A549 (cell line): ENCODE results near the gene CACNA1E.

Source experiments
- CEBPB ChIP-seq, 2 experiments: fragments of >200 bp in 1 of 2; sonication (Bioruptor Twin) in 1 of 2; formaldehyde crosslinking in 1 of 2; IDR thresholded peaks; 2 replicates each; pipeline ENCODE4 v1.6.1; 2012 to 2016
- FOSL2 ChIP-seq, 2 experiments: fragments of 450-650 bp in 1 of 2; fragments of >200 bp in 1 of 2; sonication (Bioruptor Twin) in 1 of 2; formaldehyde crosslinking; IDR thresholded peaks; 2 replicates each; pipeline versions ENCODE4 v1.5.0 to v1.6.1; 2016 to 2020; ENCODE audit warnings: mild to moderate bottlenecking in 1 of 2, moderate library complexity in 1 of 2
- MAFK ChIP-seq: fragments of 450-650 bp; IDR thresholded peaks from 2 replicates; pipeline ENCODE4 v1.6.1; 2014; ENCODE audit not compliant: partially characterized antibody
- PHF8 ChIP-seq: fragments of 200-600 bp; sonication (generic); IDR thresholded peaks from 2 replicates; pipeline ENCODE4 v1.6.1; 2016; ENCODE audit warnings: low read depth, mild to moderate bottlenecking, antibody characterized with exemption, moderate library complexity, borderline replicate concordance
- ZFP36 ChIP-seq: fragments of 450-650 bp; IDR thresholded peaks from 2 replicates; pipeline ENCODE4 v1.6.1; 2014; ENCODE audit warnings: borderline replicate concordance; ENCODE audit not compliant: partially characterized antibody
- TF ChIP-seq, protein P1 (sequence below): fragments of >200 bp; sonication (Bioruptor Twin); formaldehyde crosslinking; IDR thresholded peaks from 3 replicates; pipeline ENCODE4 v1.5.1; 2016
- TF ChIP-seq, protein P2 (sequence below): IDR thresholded peaks from 2 replicates; pipeline ENCODE4 v1.6.1; 2012

DNA sequence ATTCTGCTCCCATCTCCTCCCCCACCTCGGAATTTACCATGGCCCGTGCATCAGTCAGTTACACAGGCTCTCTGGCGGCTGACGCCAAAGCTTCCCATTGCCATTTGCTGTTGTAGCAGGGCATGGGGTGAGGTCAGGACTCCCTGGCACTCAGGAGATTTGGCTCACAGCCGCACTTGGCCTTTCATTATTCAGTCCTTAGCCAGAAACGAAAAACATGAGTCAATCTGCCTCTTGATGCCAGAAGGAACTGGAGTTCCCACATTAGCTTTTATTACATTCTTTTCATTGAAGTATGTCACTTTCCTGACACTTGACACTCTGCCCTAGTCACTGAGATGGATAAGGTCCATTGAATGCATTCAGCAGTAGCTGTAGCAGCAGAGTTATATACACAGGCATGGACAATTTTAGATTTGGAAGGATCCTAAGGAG lies 260.6 kb downstream of the CACNA1E start:
- no peak for TF ChIP-seq PHF8
- TF ChIP-seq, protein P1, sequence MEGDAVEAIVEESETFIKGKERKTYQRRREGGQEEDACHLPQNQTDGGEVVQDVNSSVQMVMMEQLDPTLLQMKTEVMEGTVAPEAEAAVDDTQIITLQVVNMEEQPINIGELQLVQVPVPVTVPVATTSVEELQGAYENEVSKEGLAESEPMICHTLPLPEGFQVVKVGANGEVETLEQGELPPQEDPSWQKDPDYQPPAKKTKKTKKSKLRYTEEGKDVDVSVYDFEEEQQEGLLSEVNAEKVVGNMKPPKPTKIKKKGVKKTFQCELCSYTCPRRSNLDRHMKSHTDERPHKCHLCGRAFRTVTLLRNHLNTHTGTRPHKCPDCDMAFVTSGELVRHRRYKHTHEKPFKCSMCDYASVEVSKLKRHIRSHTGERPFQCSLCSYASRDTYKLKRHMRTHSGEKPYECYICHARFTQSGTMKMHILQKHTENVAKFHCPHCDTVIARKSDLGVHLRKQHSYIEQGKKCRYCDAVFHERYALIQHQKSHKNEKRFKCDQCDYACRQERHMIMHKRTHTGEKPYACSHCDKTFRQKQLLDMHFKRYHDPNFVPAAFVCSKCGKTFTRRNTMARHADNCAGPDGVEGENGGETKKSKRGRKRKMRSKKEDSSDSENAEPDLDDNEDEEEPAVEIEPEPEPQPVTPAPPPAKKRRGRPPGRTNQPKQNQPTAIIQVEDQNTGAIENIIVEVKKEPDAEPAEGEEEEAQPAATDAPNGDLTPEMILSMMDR: no peak
- no peak for TF ChIP-seq FOSL2 (IDR thresholded peaks at IDR 0.05)
- no peak for TF ChIP-seq FOSL2 (CRISPR knock-in tag; IDR thresholded peaks at IDR 0.05)
- TF ChIP-seq, protein P2, sequence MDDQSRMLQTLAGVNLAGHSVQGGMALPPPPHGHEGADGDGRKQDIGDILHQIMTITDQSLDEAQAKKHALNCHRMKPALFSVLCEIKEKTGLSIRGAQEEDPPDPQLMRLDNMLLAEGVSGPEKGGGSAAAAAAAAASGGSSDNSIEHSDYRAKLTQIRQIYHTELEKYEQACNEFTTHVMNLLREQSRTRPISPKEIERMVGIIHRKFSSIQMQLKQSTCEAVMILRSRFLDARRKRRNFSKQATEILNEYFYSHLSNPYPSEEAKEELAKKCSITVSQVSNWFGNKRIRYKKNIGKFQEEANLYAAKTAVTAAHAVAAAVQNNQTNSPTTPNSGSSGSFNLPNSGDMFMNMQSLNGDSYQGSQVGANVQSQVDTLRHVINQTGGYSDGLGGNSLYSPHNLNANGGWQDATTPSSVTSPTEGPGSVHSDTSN: no peak
- no peak for TF ChIP-seq CEBPB (IDR thresholded peaks at IDR 0.05)
- no peak for TF ChIP-seq ZFP36
- no peak for TF ChIP-seq MAFK
